Measurements from ENCODE around the gene TMEM163. TPM values are rescaled to one million over a fixed set of nuclear protein-coding genes. Genes with fewer than 3 reads are reported as not detected.

Gene TMEM163
- total RNA-seq, 1 experiment from 2014 or later = 4.1 TPM

GRCh38 chr2:134461511-134461910 lies 257.3 kb downstream of the TMEM163 start:
- Mint-ChIP-seq H3K27ac (ENCODE audit: unreplicated experiment) (no peak overlapping the region), H3K9me3 (ENCODE audit: unreplicated experiment) (no peaks in the 10 kb centered on the region), H3K36me3 (ENCODE audit: insufficient read depth, unreplicated experiment) (peaks cover 4% of the 10 kb centered on the region), H3K4me1 (ENCODE audit: low read depth, unreplicated experiment) (no peaks in the 10 kb centered on the region), H3K27me3 (ENCODE audit: insufficient read depth, unreplicated experiment) (no peaks in the 10 kb centered on the region), H3K4me3 (ENCODE audit: unreplicated experiment) (no peak overlapping the region)
- no TSS peak for BruUV-seq (replicated peaks)
- POLR2A ChIA-PET = no interaction called here
- Histone ChIP-seq H3K36me3 (ENCODE audit: control insufficient read depth, insufficient read depth, low read length) (no peaks in the 10 kb centered on the region), H3K27me3 (replicated peaks; ENCODE audit: control insufficient read depth, insufficient read depth, low read length) (no peaks in the 10 kb centered on the region), H3K4me1 (no peaks in the 10 kb centered on the region), H3K4me3 (ENCODE audit: low read depth, low read length) (no peak overlapping the region), H3K9me3 (no peaks in the 10 kb centered on the region)
- CTCF ChIA-PET = no interaction called here
- intact Hi-C loops (cut with micrococcal nuclease; ENCODE audit: unreplicated experiment) = no loop called here
- DNase-seq = no peak
- no peak for TF ChIP-seq CTCF (IDR thresholded peaks at IDR 0.05; ENCODE audit: insufficient read depth in 1 of 2, low read depth in 1 of 2, low read length in 1 of 2, severe bottlenecking in 1 of 2, unreplicated experiment in 1 of 2)

GRCh38 chr2:134460583-134460998 lies 258.2 kb downstream of the TMEM163 start:
- POLR2A ChIA-PET = no interaction called here
- no peaks in the 10 kb centered on the region for H3K9me3 Mint-ChIP-seq (ENCODE audit: unreplicated experiment)
- no peaks in the 10 kb centered on the region for H3K4me1 Mint-ChIP-seq (ENCODE audit: low read depth, unreplicated experiment)
- no peaks in the 10 kb centered on the region for H3K9me3 ChIP-seq
- intact Hi-C loops (cut with micrococcal nuclease; ENCODE audit: unreplicated experiment) = loop anchor here (1.0 kb wide), 1 partner anchor 438 kb away; no protein-coding TSS in a partner anchor
- no TSS peak for BruUV-seq (replicated peaks)
- CTCF ChIA-PET = interaction anchor here (1.0 to 1.8 kb wide), 2 partner anchors 10 to 84 kb away, joined by 3 to 11 read pairs; no protein-coding TSS in a partner anchor
- no peak overlapping the region for H3K4me3 Mint-ChIP-seq (ENCODE audit: unreplicated experiment)
- H3K4me3 ChIP-seq (ENCODE audit: low read depth, low read length) = no peak overlapping the region
- no peak overlapping the region for H3K27ac Mint-ChIP-seq (ENCODE audit: unreplicated experiment)
- no peaks in the 10 kb centered on the region for H3K36me3 ChIP-seq (ENCODE audit: control insufficient read depth, insufficient read depth, low read length)
- peaks cover 4% of the 10 kb centered on the region for H3K36me3 Mint-ChIP-seq (ENCODE audit: insufficient read depth, unreplicated experiment)
- H3K27me3 ChIP-seq (replicated peaks; ENCODE audit: control insufficient read depth, insufficient read depth, low read length) = no peaks in the 10 kb centered on the region
- no peaks in the 10 kb centered on the region for H3K27me3 Mint-ChIP-seq (ENCODE audit: insufficient read depth, unreplicated experiment)
- no peaks in the 10 kb centered on the region for H3K4me1 ChIP-seq
- TF ChIP-seq CTCF (IDR thresholded peaks at IDR 0.05; ENCODE audit: insufficient read depth in 1 of 2, low read depth in 1 of 2, low read length in 1 of 2, severe bottlenecking in 1 of 2, unreplicated experiment in 1 of 2) = peak; percentile 78 to 88
- peak; percentile 76 for DNase-seq

- POLR2A ChIA-PET = no interaction called here
- intact Hi-C loops (cut with micrococcal nuclease; ENCODE audit: unreplicated experiment) = loop anchor here (1.0 kb wide), 1 partner anchor 438 kb away; no protein-coding TSS in a partner anchor
Measured at GRCh38 chr2:134459706-134460406, 258.9 kb downstream of the TMEM163 start.

More at GRCh38 chr2:134459706-134460406, 258.9 kb downstream of the TMEM163 start:
- H3K27ac Mint-ChIP-seq (ENCODE audit: unreplicated experiment) = no peak overlapping the region
- no peak overlapping the region for H3K4me3 Mint-ChIP-seq (ENCODE audit: unreplicated experiment)
- no peaks in the 10 kb centered on the region for H3K27me3 Mint-ChIP-seq (ENCODE audit: insufficient read depth, unreplicated experiment)
- no peaks in the 10 kb centered on the region for H3K9me3 ChIP-seq
- H3K4me1 ChIP-seq = no peaks in the 10 kb centered on the region
- H3K4me3 ChIP-seq (ENCODE audit: low read depth, low read length) = no peak overlapping the region
- BruUV-seq (replicated peaks) = no TSS peak
- no peak for TF ChIP-seq CTCF (IDR thresholded peaks at IDR 0.05; ENCODE audit: insufficient read depth in 1 of 2, low read depth in 1 of 2, low read length in 1 of 2, severe bottlenecking in 1 of 2, unreplicated experiment in 1 of 2)
- no peaks in the 10 kb centered on the region for H3K4me1 Mint-ChIP-seq (ENCODE audit: low read depth, unreplicated experiment)
- no peak for DNase-seq
- CTCF ChIA-PET = interaction anchor here (1.0 to 1.8 kb wide), 2 partner anchors 9 to 83 kb away, joined by 3 to 11 read pairs; no protein-coding TSS in a partner anchor
- H3K36me3 Mint-ChIP-seq (ENCODE audit: insufficient read depth, unreplicated experiment) = peaks cover 4% of the 10 kb centered on the region
- H3K9me3 Mint-ChIP-seq (ENCODE audit: unreplicated experiment) = no peaks in the 10 kb centered on the region
- no peaks in the 10 kb centered on the region for H3K27me3 ChIP-seq (replicated peaks; ENCODE audit: control insufficient read depth, insufficient read depth, low read length)
- H3K36me3 ChIP-seq (ENCODE audit: control insufficient read depth, insufficient read depth, low read length) = no peaks in the 10 kb centered on the region

Data from Caco-2 (cell line).